Measurements from ENCODE around the gene VPS13D.

DNA sequence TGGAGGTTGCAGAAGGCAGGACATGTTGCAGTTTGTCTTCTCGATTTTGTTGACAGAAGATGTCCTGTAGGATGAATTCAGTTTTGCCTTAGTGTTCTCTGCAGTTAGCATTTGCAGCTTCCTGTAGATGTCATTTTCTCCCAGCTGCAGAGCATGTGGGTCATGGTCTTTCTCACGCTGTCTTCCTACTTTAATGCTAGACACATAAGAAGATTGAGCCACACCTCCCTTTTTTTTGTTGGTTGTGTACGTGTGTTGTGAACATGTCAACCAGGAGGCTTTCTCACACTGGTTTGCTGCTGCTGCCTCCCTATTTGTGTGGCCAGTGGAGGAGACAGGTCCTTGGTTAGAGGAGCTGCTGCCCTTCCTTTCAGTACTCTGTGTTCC, 110.7 kb downstream of the VPS13D start:
- TF ChIP-seq, protein P1, sequence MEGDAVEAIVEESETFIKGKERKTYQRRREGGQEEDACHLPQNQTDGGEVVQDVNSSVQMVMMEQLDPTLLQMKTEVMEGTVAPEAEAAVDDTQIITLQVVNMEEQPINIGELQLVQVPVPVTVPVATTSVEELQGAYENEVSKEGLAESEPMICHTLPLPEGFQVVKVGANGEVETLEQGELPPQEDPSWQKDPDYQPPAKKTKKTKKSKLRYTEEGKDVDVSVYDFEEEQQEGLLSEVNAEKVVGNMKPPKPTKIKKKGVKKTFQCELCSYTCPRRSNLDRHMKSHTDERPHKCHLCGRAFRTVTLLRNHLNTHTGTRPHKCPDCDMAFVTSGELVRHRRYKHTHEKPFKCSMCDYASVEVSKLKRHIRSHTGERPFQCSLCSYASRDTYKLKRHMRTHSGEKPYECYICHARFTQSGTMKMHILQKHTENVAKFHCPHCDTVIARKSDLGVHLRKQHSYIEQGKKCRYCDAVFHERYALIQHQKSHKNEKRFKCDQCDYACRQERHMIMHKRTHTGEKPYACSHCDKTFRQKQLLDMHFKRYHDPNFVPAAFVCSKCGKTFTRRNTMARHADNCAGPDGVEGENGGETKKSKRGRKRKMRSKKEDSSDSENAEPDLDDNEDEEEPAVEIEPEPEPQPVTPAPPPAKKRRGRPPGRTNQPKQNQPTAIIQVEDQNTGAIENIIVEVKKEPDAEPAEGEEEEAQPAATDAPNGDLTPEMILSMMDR (IDR thresholded peaks at IDR 0.05): no peak
- TF ChIP-seq POLR2A (IDR thresholded peaks at IDR 0.05): no peak
